Endodermal cell (in vitro differentiated cells): ENCODE measurements around the gene NEDD4L. TPM values are rescaled to one million over a fixed set of nuclear protein-coding genes. Genes with fewer than 3 reads are reported as not detected.
"Not testable (repeated sequence)": the region's sequence is repeated elsewhere in the genome, so short reads cannot be mapped to it uniquely, and the experiment has no call there.

Source experiments
- DNase-seq: peaks from one replicate; pipeline ENCODE4 v3.0.0-alpha.2; 2017
- H3K27ac ChIP-seq: 2 replicates; pipeline ENCODE4 v1.5.1; 2013; ENCODE audit warnings: mild to moderate bottlenecking, low read depth, low read length, moderate library complexity
- H3K27me3 ChIP-seq: 2 replicates; pipeline ENCODE4 v1.6.1; 2013; ENCODE audit warnings: mild to moderate bottlenecking, low read length, moderate library complexity; ENCODE audit not compliant: insufficient read depth, control insufficient read depth, poor library complexity, severe bottlenecking
- H3K36me3 ChIP-seq: 2 replicates; pipeline ENCODE4 v1.7.0; 2013; ENCODE audit warnings: mild to moderate bottlenecking, low read length, moderate library complexity; ENCODE audit not compliant: control insufficient read depth, insufficient read depth
- H3K4me1 ChIP-seq: one replicate; pipeline ENCODE4 v1.7.0; 2013; ENCODE audit warnings: low read length; ENCODE audit not compliant: control insufficient read depth, insufficient read depth
- H3K4me3 ChIP-seq: 2 replicates; pipeline ENCODE4 v1.5.1; 2013; ENCODE audit warnings: mild to moderate bottlenecking, low read length, moderate library complexity
- H3K9ac ChIP-seq: 2 replicates; pipeline ENCODE4 v1.6.1; 2013; ENCODE audit warnings: mild to moderate bottlenecking, low read length, moderate library complexity; ENCODE audit not compliant: poor library complexity, severe bottlenecking; ENCODE audit errors: extremely low read depth
- H3K9me3 ChIP-seq: 2 replicates; pipeline ENCODE4 v1.6.1; 2013; ENCODE audit warnings: mild to moderate bottlenecking, low read length, moderate library complexity; ENCODE audit not compliant: control insufficient read depth
- H3K27ac Mint-ChIP-seq: 2 replicates; pipeline ENCODE4 v1.8.0; 2020; ENCODE audit warnings: mixed read lengths
- H3K27me3 Mint-ChIP-seq: 2 replicates; pipeline ENCODE4 v1.8.0; 2021; ENCODE audit warnings: mild to moderate bottlenecking, mixed read lengths; ENCODE audit not compliant: insufficient read depth
- H3K36me3 Mint-ChIP-seq: 2 replicates; pipeline ENCODE4 v1.8.0; 2020; ENCODE audit warnings: low read depth, mixed read lengths
- H3K4me1 Mint-ChIP-seq: 2 replicates; pipeline ENCODE4 v1.8.0; 2020; ENCODE audit warnings: mixed read lengths
- H3K4me3 Mint-ChIP-seq: 2 replicates; pipeline ENCODE4 v1.8.0; 2020; ENCODE audit warnings: mild to moderate bottlenecking, moderate library complexity, mixed read lengths
- H3K9me3 Mint-ChIP-seq: 2 replicates; pipeline ENCODE4 v1.8.0; 2020; ENCODE audit warnings: mild to moderate bottlenecking, mixed read lengths
- WGBS, 2 experiments: methylation state at CpG; one replicate each; pipeline versions ENCODE4 v1.1.5 to v1.1.7; 2013; ENCODE audit warnings: missing lambda C conversion rate in 2 of 2, mixed read lengths in 1 of 2; ENCODE audit not compliant: insufficient coverage in 1 of 2, insufficient read length in 1 of 2; 5-methylcytosine and 5-hydroxymethylcytosine counted together
- total RNA-seq, 2 donors: library from RNA; stranded (reverse); fragmentation: NEBNext Ultra II Directional in 1 of 2; extraction: Animal tissue kit (Norgen Biotek cat#: 25700) in 1 of 2; gene quantifications; 2 replicates in 1 of 2; 3 replicates in 1 of 2; pipeline ENCODE4 v1.2.1, GENCODE V29; 2021
- TF ChIP-seq, protein P1 (sequence below): fragments of 200-600 bp; sonication (generic); conservative IDR thresholded peaks from 2 replicates; pipeline ENCODE4 v1.5.0; 2021; ENCODE audit warnings: antibody characterized with exemption, mild to moderate bottlenecking

The NEDD4L gene
- total RNA-seq, 2 donors from 2014 or later: 70.5 to 75.3 TPM

DNA sequence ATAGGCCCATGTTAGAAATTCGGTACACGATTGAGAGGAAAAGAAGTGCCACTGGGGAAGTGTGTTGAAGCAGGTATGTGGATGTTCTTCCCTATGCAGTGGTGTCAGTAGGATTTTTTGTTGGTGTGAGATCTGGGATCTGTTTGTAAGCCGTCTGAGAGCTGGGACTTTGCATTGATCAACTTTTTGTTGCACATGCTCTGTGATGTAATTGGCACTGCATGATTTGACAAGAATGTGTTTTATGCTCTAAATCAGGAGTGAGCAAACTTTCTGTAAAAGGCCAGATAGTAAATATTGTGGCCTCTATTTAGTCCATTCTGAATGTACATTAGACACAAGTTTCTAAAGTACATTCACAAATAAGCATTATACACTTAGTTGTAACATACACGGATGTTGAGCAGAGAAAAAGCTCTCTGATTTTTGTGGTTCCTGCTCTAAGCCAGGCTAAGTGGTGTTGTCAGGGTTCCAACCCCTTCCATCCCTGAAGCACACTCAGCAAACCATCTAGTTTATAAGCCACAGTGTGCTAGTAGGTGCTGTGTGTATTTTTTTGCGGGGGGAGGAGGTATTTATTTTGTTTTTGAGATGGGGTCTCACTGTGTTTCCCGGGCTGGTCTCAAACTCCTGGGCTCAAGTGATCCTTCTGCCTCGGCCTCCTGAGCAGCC is 235.6 kb downstream of the NEDD4L start:
- H3K36me3 Mint-ChIP-seq: peaks cover 7% of the 10 kb centered on the region
- Histone ChIP-seq H3K27ac (no peak overlapping the region), H3K4me3 (no peak overlapping the region), H3K4me1 (no peaks in the 10 kb centered on the region), H3K9ac (no peak overlapping the region), H3K27me3 (no peaks in the 10 kb centered on the region), H3K36me3 (no peaks in the 10 kb centered on the region), H3K9me3 (peaks cover 9% of the 10 kb centered on the region)
- DNase-seq: no peak
- 90 to 94% methylated on average over 5 to 7 of the region's 7 CpGs for WGBS, 2 experiments
- H3K27me3 Mint-ChIP-seq: no peaks in the 10 kb centered on the region
- no peak overlapping the region for H3K4me3 Mint-ChIP-seq
- H3K4me1 Mint-ChIP-seq: peaks cover 6% of the 10 kb centered on the region
- no peak overlapping the region for H3K27ac Mint-ChIP-seq
- TF ChIP-seq, protein P1, sequence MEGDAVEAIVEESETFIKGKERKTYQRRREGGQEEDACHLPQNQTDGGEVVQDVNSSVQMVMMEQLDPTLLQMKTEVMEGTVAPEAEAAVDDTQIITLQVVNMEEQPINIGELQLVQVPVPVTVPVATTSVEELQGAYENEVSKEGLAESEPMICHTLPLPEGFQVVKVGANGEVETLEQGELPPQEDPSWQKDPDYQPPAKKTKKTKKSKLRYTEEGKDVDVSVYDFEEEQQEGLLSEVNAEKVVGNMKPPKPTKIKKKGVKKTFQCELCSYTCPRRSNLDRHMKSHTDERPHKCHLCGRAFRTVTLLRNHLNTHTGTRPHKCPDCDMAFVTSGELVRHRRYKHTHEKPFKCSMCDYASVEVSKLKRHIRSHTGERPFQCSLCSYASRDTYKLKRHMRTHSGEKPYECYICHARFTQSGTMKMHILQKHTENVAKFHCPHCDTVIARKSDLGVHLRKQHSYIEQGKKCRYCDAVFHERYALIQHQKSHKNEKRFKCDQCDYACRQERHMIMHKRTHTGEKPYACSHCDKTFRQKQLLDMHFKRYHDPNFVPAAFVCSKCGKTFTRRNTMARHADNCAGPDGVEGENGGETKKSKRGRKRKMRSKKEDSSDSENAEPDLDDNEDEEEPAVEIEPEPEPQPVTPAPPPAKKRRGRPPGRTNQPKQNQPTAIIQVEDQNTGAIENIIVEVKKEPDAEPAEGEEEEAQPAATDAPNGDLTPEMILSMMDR: no peak
- peaks cover 10% of the 10 kb centered on the region for H3K9me3 Mint-ChIP-seq

DNA sequence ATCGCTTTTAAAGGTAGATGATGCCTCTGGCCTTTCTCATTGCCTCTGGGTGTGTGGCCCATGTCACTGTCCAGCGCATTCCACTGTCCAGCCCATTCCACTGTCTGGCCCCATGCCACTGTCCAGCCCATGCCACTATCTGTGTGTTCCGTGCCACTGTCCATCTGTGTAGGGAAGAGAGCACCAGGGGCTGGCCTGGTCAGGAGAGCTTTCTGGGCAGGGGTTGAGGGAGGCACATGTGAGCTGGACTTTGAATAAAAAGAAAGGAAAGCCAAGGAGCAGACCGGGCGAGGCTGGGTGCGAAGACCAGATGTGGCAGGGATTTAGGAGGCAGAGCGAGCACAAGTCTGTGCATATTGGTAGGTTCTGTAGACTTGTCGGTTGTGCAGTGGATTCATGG is 236.2 kb downstream of the NEDD4L start:
- peaks cover 10% of the 10 kb centered on the region for H3K4me1 Mint-ChIP-seq
- H3K27me3 Mint-ChIP-seq: no peaks in the 10 kb centered on the region
- DNase-seq: no peak
- no peak overlapping the region for H3K9ac ChIP-seq
- H3K27ac ChIP-seq: no peak overlapping the region
- H3K9me3 ChIP-seq: peaks cover 9% of the 10 kb centered on the region
- no peak overlapping the region for H3K4me3 ChIP-seq
- WGBS, 2 experiments: 94 to 96% methylated on average over 8 of the region's 8 CpGs
- no peak overlapping the region for H3K27ac Mint-ChIP-seq
- H3K4me3 Mint-ChIP-seq: no peak overlapping the region
- no peaks in the 10 kb centered on the region for H3K27me3 ChIP-seq
- H3K9me3 Mint-ChIP-seq: peaks cover 10% of the 10 kb centered on the region
- no peaks in the 10 kb centered on the region for H3K4me1 ChIP-seq
- TF ChIP-seq, protein P1: no peak
- peaks cover 7% of the 10 kb centered on the region for H3K36me3 Mint-ChIP-seq
- no peaks in the 10 kb centered on the region for H3K36me3 ChIP-seq

GRCh38 chr18:58282872-58283271 is 238.8 kb downstream of the NEDD4L start:
- not testable (repeated sequence) for H3K4me3 ChIP-seq, H3K4me3 Mint-ChIP-seq, H3K4me1 Mint-ChIP-seq, H3K9ac ChIP-seq, DNase-seq, H3K27me3 Mint-ChIP-seq, H3K36me3 ChIP-seq, H3K27me3 ChIP-seq, H3K9me3 Mint-ChIP-seq, H3K27ac ChIP-seq, H3K9me3 ChIP-seq, H3K36me3 Mint-ChIP-seq, H3K27ac Mint-ChIP-seq, H3K4me1 ChIP-seq
- WGBS, 2 experiments: 92 to 96% methylated on average over 2 to 8 of the region's 11 CpGs
